A549 treated with CpdA at 1 μM for 4 hours (cell line): ENCODE measurements around the gene C11orf24. TPM values are rescaled to one million over a fixed set of nuclear protein-coding genes. Genes with fewer than 3 reads are reported as not detected.

Experiments used
- total RNA-seq: library from RNA; stranded (reverse); fragments of 200-300 nt; extraction: Qiagen RNA extraction; gene quantifications from 5 replicates; pipeline ENCODE4 v1.2.3, GENCODE V29; 2022; ENCODE audit warnings: low read depth

The C11orf24 gene
- 50.1 to 62.2 TPM (median 60.4 TPM) in 5 replicates for total RNA-seq

GRCh38 chr11:68271781-68272608 is at the start of gene C11orf24:
Gene C11orf24, minus strand, starts transcription at chr11:68271973. Its CDS starts 8,206 bp downstream, at chr11:68263767.

DNA sequence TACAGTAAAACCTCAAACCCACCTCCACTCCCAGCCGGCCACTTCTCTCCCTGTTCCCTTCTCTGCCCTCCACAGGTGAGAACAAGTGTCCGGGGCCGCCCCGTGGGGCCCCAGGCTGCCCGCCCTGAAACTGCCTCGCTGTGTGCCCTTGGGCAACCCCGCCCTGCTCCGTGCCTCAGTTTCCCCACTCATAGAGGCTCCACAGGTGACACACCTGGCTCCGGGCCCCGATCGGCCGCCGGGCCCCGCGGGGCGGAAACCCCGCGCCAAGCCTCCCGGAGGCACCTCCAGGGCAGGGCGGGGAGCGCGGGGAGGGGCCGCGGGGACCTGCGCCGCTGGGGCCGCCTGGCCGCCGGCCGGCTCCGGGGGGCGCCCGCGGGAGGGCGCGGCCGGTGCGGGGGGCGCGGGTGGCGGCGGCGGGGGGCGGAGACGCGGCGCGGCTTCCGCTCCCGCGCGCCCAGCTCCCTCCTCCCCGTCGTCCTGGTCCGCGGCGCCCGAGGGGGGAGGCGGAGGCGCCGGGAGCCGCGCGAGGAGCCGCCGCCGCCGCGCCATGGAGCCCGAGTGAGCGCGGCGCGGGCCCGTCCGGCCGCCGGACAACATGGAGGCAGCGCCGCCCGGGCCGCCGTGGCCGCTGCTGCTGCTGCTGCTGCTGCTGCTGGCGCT is 40.5 kb upstream of the C11orf24 start, which contains the start of gene LRP5:
Gene LRP5 (plus strand): TSS at position 475 of the 663 bp plus-strand sequence. CDS start 124 bp downstream, at position 599.

DNA sequence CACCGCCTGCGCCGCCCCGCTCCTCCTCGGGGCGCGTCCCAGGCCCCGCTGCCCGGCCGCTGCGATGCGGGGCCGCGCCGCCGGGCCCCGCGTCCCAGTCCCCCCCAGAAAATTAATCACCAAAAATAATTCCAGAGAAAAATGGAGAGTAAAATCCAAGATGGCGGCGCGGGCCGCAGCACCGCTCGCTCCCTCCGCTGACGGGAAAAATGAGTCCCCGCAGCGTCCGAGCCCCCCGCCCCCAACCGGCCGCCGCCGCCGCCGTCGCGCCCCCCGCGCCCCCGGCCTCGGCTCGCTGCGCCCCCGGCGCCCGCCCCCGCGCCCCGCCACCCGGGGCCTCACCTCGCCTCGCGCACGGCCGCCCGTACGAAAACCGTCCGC is 58.6 kb downstream of the C11orf24 start, which contains the start of gene KMT5B:
Gene KMT5B (minus strand): TSS at position 162 of the 381 bp plus-strand sequence. CDS start 23,220 bp downstream, outside the sequence.

Other genes starting within 250 kb of the C11orf24 start
- 265 to 410 TPM (median 387 TPM) in 5 replicates for gene NDUFS8, start 241.3 kb downstream of the C11orf24 start, total RNA-seq
- gene TCIRG1, start 232.9 kb downstream of the C11orf24 start, total RNA-seq = 97.2 to 180 TPM (median 125 TPM) in 5 replicates
- 26.7 to 30.3 TPM (median 27.4 TPM) in 5 replicates for gene CHKA, start 150.6 kb downstream of the C11orf24 start, total RNA-seq
- 18.5 to 27.3 TPM (median 20.1 TPM) in 5 replicates for gene KMT5B, start 58.7 kb downstream of the C11orf24 start, total RNA-seq
- 38.8 to 62.0 TPM (median 57.0 TPM) in 5 replicates for gene LRP5, start 40.6 kb upstream of the C11orf24 start, total RNA-seq
- 45.8 to 63.5 TPM (median 56.8 TPM) in 5 replicates for gene PPP6R3, start 188.8 kb upstream of the C11orf24 start, total RNA-seq